Stimulated activated CD4-positive, alpha-beta T cell treated with anti-CD3 and anti-CD28 coated beads, Interleukin-12 subunit alpha, Interleukin-12 subunit beta, amount 100 ng/mL, for 4 hours (primary cell): Measurements from ENCODE around the gene FAM210A.
"Not testable (repeated sequence)": the region's sequence is repeated elsewhere in the genome, so short reads cannot be mapped to it uniquely, and the experiment has no call there.

ENCODE experiments used
- DNase-seq: peaks from one replicate; pipeline ENCODE4 v3.0.0-alpha.2; 2020

FAM210A gene, protein sequence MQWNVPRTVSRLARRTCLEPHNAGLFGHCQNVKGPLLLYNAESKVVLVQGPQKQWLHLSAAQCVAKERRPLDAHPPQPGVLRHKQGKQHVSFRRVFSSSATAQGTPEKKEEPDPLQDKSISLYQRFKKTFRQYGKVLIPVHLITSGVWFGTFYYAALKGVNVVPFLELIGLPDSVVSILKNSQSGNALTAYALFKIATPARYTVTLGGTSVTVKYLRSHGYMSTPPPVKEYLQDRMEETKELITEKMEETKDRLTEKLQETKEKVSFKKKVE

DNA sequence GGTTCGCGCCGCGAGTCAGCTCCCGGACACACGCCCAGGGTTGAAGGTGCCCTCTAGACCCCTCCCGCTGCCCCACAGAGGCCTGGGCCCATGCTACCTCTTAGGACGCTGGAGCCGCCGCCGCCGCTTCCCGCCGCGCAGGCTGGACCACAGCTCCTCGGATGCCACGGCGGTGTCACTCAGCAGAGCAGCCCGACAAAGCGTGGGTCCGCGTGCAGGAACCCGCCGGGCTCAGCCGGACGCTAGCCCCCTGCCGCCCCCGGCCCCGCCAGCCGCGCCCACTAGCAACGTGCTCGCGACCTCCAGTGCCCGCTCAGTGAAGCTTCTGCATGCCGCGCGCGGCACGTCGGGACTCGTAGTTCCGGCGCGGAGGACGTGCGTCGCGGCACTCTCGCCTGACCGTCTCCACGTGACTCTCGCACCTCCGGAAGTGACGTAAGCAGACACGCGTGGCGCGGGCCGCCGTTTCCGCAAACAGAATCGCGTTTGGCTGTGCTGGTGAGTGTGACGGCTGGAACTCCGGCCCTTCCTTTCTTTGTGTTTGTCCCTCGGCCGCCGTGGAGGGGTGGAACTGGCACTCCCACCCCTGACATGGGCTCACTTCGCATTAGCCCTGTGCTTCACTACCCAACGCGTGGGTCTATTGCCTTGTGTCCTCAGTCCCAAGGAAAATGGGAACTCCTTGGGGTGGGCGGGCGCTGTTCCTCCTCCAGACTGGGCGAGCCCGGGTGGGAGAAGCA lies at the start of gene FAM210A, which contains the start of gene RNMT:
Gene FAM210A (minus strand): TSS at position 327 of the 740 bp plus-strand sequence. CDS start 44,481 bp downstream, outside the sequence.
Gene RNMT (plus strand): TSS at position 442 of the 740 bp plus-strand sequence. CDS start 4,845 bp downstream, outside the sequence.
- peak; percentile 90 for DNase-seq

DNA sequence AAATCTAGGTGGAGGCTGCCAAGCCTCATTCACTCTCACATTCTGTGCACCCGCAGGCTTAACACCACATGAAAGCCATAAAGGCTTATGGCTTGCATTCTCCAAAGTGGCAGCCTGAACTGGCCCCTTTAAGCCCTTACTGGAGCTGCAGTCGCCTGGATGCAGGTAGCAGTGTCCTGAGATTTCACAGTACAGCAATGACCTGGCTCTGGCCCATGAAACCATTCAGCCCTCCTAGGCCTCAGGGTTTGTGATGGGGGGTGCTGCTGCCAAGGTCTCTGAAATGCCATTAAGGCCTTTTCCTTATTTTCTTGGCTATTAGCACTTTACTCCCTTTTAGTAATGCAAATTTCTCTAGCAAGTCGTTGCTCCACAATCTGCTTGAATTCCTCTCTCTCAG lies 48.7 kb upstream of the FAM210A start:
- no peak for DNase-seq

DNA sequence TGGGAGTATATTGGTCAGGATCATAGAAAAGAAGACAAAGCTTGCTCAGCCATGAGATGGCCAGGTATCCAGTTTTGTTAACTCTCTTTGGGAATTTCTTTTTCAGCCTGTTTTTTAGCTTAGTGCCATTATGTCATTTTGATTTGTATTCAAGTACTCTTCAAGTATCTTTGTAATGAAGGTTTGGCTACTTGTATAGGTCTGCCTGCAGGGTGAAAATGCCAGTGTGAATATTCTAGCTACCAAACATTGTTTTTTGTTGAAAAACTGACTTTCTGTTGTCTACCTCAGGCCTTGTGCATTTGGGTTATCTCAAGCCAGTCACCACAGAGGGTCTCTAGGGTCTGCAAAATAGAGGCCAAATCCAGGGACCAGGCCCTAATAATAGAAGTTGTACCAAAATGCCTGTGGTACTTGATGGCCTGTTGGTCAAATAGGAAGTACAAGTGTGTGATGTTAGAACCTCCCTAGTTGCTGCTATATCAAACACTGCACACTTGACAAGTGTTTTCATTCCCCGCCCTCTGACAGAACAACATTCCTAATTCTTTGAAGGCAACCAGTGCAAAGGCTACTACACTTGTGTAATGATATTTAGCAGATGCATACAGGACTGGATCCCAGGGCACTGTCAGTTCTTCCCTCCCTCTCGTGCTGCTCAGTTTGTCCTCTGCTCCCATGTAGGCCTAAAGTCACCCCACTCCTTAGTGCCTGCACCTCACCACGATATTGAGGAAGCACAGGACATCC lies 36.5 kb upstream of the FAM210A start:
- DNase-seq = no peak

DNA sequence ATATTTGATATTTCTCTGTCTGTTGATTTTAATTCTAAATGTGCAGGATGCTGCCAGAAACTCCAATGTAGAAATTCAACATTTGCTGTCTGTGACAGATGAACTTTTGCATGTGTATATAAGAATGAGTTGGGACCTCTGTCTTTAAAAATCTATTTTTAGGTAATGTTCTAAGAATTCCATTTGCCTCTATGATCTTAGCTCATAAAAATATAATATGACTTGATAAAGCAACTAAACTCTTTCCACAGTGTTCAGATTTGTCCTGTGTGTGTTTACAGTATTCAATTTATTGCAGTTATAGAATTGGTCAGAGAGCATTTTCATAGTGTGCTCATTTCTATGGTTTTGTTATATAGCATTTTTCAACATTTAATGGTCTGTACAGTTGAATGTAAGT lies 33.7 kb upstream of the FAM210A start:
- no peak for DNase-seq

DNA sequence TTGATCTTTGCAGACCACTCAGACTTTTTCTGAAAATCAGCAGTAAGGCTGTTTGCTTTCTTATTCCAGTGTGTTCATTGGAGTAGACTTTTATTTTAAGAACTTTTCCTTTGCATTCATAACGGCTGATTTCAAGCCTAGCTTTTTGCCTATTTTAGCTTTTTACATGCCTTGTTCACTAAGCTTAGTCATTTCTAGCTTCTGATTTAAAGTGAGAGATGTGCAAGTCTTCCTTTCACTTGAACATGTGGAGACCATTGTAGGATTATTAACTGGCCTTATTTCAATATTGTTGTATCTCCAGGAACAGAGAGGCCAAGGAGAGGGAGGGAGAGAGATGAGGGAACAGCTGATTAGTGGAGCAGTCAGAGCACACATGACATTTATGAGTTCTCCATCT lies 32.3 kb upstream of the FAM210A start:
- DNase-seq = no peak

DNA sequence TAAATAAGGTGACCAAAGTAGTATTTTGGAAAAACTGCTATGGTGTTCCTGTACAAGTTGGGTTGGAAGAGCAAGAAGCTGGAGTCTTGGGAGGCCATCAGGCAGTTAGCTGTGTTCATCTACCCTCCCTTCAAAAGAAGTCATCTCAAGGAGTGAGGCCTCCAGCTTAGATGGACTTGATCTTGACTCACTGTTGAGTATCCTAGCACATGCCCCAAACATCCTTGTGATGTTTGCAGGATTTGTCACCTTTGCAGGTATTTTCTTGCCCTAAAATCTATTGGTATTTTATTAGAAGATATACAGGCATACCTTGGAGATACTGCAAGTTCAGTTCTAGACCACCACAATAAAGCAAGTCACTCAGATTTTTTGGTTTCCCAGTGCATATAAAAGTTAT lies 30.3 kb upstream of the FAM210A start:
- DNase-seq = no peak

DNA sequence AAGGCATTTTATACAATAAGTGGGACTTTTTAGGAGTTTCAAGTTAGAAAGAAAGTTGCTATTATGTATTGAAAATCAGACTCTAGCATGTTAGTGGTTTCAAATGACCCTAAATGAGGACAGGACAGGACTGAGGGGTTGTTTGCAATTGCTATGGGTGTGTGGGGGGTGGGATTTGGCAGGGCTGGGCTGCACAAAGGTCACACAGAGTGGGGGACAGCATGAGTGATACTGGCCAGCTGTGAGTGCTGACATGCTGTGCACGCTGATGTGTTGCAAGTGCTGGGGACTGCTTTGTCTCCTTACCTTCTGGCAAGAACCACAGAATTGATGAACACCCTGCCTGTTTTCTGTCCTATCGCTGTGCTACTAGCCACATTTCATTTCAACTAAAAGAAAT lies 29.9 kb upstream of the FAM210A start:
- DNase-seq = no peak

DNA sequence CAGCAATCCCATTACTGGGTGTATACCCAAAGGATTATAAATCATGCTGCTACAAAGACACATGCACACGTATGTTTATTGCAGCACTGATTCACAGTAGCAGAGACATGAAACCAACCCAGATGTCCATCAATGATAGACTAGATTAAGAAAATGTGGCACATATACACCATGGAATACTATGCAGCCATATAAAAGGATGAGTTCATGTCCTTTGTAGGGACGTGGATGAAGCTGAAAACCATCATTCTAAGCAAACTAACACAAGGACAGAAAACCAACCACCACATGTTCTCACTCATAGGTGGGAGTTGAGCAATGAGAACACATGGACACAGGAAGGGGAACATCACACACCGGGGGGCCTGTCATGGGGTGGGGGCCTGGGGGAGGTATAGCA lies 25.2 kb upstream of the FAM210A start:
- DNase-seq = not testable (repeated sequence)

DNA sequence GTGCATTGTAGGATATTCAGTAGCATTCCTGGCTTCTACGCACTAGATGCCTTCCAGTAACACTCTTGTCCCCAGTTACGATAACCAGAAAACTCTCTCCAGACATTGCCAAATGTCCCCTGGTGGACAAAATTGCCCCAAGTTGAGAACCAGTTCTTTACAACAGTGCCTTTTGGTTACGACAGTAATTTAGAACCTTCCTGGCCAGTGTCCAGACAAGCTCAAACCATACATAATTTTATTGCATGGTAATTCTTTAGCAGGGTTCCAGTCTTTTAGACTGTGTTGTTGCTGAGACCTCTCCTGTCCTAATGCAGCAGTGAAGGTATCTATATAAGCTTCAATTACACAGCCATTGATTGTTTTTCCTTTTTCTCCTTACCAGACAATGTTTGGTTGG lies 20.3 kb upstream of the FAM210A start:
- DNase-seq = no peak

DNA sequence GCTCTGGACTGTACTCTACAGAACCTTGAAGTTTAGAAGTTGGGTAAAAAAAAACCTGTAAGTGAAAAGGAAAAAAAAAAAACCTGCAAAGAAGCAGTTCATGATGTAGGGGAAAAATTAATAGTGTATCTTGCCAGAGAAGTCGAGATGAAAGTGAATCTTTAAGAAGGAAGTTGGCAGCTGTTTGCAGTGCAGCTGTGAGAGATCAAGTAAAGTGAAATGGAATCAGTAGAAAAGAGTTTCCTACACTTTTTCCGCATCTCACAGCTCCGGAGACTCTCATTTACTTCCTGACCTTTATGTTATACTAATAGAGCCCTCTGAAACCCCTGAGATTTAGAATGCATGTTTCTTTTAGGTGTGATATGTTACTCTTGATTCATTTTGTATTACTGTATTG lies 19.3 kb upstream of the FAM210A start:
- no peak for DNase-seq

DNA sequence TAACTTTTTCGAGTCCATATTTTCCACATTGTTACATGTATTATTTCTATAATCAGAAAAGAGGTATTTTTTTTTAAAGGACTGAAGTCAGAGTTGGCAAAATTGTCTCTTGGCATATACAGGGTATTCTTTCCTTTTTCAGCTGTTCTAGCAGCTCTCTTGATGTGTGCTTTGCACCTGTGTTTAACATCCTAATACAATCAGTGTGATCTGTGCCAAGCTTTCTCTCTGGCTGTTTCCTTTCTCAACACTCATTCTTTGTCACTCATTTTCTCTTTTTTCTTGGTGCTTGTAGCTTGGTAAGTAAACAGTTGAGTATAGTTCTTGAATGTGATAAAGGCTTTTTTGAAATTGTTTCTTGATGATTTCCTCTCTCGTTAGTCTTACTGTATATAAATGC lies 9.3 kb upstream of the FAM210A start:
- DNase-seq = no peak

DNA sequence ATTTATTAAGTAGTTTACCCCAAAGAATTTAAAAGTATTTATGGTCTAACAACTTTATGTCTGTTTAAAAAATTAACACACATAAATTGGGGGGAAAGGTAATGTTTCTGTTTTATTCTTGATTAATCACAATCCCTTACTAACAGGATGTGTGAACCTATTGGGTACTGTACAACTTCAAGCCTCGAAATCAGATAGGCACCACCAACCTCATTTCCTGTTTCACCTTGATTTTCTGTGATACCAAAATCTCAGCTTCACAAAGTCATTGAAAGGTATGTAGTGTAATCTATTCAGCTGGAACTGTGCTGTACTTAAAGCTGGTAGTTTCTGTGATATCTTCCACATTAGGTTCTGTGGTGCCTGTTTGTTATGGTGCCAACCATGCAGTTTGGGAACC lies 4.1 kb upstream of the FAM210A start:
- DNase-seq = no peak

DNA sequence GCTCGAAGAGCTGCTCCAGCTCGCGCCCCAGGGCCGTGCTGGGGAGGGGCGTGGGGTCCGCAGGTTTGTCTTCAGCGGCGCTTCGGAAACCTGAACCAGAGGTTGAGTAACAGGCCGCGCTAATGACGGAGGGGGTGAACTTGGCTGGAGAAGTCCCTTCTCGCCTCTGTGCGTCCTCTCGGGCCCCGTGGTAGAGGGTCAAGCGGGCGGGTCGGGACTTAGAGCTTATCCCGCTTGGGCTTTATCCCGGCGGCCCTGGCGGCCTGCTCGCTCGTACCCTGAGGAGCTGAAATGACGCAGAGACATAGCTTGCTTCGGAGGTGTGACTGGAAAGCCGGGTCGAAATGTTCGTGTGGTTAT lies 594 bp upstream of the FAM210A start:
- DNase-seq = peak; percentile 28

DNA sequence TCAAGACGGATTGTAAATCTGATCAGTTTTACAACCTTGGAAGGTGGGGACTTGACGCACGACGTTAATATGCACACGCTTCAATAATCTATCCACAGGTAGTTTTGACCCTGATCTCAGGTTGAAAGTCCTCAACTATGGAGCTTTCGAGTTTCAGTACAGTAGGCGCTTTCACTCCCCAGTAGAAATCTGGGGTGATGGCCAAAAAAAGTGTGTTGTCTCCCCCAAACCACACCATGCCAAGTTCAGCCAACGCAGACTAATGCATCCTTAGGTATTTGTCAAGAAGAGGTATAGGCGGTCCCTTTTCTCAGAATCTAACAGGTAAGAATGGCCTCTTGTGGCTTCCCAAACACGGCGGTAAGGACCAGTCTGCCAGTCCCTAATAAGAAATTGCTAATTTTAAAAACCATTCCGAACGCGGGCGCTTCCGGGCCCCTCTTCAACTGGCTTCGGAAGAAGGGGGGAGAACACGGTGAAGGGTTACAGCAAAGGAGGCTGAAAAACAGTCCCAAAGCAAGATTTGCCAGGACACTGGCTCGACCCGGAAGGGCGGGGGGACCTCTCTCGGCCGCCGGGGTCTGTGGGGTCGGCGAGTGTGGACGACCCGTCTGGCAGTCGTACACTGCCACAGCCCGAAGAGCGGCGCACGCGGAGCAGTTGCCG lies 659 bp downstream of the FAM210A start:
- DNase-seq = no peak

DNA sequence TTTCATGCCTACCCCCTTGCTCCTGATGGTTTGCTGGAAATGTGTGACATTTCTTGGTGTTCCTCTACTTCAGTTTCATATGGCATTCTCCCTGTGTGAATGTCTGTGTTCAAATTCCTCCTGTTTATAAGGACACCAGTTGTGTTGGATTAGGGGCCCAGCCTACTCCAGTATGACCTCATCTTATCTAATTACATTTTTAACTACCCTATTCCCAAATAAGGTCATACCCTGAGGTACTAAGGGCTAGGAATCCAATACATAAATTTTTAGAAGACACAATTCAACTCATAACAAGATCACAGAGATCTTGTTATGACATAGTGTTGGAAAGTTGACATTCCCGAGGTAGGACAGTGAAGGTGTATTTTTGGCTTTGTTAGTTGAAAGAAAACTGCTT lies 5.5 kb downstream of the FAM210A start:
- DNase-seq = no peak

DNA sequence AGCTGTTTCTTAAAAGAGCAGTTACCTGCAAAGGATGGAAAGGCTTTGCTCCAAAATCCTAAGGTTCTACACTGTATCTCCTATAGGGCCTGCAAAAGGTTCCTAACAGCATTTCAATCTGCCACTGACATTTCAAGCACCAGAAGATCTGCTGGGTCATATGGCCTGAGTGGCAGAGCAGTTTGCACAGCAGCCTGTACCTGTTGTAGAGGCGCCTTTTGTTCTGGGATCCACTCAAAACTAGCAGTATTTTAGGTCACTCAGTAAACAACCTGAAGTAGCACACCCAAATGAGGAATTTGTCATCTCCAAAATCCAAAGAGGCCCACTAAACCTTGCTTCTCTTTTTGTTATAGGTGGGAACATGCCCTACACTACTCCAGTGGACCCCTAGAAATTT lies 6.2 kb downstream of the FAM210A start:
- no peak for DNase-seq

DNA sequence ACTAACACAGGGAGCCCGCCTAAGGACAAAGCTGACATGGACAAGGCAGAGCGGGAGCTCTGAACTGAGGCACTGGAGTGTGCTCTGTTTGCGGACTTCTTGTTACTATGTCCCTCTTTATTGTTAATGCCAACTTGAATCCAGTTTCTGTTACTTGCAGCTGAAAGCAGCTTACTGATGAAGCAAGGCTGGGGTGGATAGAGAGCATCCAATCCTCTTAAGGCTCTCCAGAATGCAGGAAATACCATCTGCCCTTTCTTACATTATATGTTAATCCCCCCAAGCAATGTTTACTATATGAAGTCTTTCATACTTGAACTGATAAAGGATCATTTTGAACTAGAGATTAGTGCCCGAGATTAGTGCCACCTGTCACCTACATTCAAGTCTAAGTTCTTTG lies 9.4 kb downstream of the FAM210A start:
- DNase-seq = no peak

DNA sequence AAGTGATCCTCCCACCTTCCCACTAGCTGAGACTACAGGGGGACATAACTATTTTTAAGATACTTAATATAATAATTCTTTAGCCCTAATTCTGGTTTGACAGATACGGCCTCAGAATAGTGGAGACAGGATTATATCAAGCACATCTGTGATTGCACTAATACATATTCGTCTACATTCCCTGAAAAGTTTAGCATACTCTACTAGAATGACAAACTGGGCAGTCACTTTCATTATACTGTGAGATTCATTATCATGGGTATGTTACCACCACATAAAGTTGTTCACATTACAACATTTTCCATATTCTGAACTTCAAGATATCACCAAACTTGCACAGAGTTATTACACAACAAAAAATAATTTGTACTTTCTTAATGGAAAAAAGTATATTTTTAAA lies 11.0 kb downstream of the FAM210A start:
- no peak for DNase-seq

DNA sequence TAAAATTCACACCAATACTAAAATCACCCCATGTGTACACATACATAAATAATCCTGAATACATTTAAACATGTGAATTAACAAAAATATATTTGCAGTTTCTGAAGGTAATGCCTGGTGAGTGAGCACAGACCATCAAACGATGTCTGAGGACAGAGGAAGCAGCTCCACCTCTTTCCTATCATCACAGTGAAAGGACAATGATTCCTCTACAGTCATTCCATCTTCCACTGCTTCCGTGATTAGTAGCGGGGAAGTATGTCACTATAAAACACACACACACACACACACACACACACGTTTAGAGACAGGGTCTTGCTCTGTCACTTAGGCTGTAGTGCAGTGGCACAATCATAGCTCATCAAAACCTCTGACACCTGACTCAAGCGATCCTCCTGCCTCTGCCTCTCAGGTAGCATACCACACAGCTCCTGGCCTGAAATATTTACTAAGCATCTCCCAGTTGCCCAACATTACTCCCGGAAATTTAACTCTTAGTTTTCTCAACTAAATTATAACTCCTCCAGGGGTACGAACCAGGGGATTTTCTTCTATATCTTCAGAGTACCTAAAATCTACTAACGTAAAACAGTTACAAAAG lies 12.8 kb downstream of the FAM210A start:
- no peak for DNase-seq

DNA sequence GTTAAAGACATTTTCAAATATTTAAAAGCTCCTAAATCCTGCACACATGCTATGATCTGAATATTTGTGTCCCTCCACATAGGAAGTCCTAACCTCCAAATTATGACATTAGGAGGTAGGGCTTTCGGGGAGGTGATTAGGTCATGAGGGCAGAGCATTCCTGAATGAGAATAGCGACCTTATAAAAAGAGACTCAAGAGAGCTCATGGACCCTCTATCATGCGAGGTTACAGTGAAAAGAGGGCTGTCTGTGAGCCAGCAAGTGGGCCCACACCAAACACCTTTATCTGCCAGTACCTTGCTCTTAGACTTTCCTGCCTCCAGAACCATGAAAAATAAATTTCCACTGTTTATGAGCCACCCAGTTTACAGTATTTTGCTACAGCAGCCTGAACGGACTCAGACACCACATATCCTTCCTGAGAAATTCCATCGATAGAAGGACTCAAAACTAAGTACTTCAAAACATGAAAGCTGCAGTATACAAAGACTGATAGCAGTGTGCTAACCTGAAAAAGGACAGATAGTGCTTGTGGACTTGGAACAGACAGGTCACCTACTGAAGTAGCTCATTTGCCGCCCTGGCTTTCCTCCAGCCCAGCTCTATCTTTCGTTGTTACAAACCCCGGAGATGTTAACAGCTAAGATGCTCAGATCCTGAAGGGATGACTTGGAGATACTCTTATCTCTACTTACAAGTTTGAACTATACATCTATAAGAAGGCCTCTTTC lies 13.8 kb downstream of the FAM210A start:
- DNase-seq = no peak

DNA sequence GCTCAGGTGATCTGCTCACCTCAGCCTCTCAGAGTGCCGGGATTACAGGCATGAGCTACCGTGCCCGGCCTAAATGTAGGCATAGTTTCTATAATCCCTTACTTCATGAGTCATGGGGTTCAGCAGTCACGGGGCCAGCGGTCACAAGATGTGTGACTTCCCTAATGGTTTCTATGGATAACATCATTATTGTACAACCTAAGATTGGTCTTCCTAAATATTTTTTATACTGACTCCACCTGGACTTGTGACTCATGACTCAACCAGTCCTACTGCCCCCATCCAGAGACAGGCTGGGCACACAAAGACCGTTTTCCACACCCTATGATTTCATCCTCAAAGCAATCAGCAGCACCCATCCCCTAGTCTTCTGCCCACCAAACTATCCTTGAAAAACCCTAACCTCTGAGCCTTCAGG lies 15.9 kb downstream of the FAM210A start:
- DNase-seq = no peak

DNA sequence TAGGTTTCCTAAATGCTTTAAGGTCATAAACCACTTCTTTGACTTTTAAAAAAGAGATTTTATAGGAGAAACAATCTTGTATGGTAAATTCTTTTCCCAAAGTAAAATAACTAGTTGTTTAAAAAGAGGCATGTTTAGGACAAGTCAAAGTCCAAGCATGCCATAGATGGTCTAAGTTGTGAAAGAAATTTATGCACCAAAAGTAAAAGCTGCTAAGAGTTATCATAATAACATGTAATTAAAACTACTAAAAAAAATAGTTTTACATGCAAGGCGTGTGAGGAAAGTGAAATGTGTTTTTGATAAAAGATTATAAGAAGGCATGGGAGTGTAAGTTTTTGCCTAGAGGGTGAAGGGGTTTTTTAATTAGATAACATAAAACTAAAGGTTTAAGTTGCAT lies 22.5 kb downstream of the FAM210A start:
- DNase-seq = no peak
